ENCODE measurements around the gene PNKP. TPM values are rescaled to one million over a fixed set of nuclear protein-coding genes. Genes with fewer than 3 reads are reported as not detected.

Gene PNKP
- total RNA-seq, 1 donor from 2014 or later: 40.3 TPM

DNA sequence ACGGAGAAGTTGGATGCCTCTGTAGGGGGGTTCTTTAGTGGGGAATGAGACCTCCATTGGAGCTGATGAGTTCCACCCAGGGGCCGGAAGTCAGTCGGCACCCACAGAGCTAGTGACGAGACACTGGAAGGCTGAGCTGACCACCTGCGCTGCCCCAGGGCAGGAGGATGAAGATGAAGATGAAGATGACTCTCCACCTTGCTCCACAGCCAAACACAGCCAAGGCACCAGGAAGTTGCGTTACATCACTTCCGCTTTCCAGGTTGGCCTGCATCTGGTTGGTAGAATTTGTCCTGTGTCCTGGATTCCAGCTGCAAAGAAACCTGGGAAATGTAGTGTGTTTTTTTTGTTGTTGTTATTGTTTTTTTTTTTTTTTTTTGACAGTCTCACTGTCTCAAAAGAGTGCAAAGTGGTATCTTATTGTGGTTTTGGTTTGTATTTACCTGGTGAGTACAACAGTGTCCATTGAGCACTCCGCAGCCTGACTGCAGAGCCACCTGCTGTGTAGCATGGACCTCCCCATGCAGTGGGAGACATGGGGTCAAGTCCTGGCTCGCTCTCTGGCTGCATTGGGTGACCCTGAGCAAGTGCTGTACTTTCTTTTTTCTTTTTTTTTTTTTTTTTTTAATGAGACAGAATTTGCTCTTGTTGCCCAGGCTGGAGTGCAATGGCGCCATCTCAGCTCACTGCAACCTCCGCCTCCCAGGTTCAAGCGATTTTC lies 12.0 kb upstream of the PNKP start:
- no peak for TF ChIP-seq POLR2AphosphoS5 (IDR thresholded peaks at IDR 0.05; ENCODE audit: insufficient read depth in 1 of 2, low read depth in 1 of 2)
- no peak for TF ChIP-seq POLR2A (IDR thresholded peaks at IDR 0.05)
- Histone ChIP-seq H3K9me3 (no peaks in the 10 kb centered on the region), H3K4me1 (peaks cover 30% of the 10 kb centered on the region), H3K27ac (no peak overlapping the region), H3K36me3 (peaks cover 2 to 54% of the 10 kb centered on the region in 2 donors), H3K27me3 (no peaks in the 10 kb centered on the region), H3K4me3 (no peak overlapping the region)
- no peak for DNase-seq (ENCODE audit: extremely low spot score in 2 of 2)
- intact Hi-C loops (cut with DNase I): loop anchor here (5.0 kb wide), 1 partner anchor 112 kb away; the partner anchor contains the start of gene AP2A1

- Histone ChIP-seq H3K36me3 (peaks cover 0 to 49% of the 10 kb centered on the region in 2 donors), H3K4me3 (peak overlapping the region; percentile 80 to 98), H3K4me1 (peaks cover 32% of the 10 kb centered on the region), H3K27me3 (no peaks in the 10 kb centered on the region), H3K9me3 (no peaks in the 10 kb centered on the region), H3K27ac (peak overlapping the region; percentile 99)
- TF ChIP-seq, protein P1, sequence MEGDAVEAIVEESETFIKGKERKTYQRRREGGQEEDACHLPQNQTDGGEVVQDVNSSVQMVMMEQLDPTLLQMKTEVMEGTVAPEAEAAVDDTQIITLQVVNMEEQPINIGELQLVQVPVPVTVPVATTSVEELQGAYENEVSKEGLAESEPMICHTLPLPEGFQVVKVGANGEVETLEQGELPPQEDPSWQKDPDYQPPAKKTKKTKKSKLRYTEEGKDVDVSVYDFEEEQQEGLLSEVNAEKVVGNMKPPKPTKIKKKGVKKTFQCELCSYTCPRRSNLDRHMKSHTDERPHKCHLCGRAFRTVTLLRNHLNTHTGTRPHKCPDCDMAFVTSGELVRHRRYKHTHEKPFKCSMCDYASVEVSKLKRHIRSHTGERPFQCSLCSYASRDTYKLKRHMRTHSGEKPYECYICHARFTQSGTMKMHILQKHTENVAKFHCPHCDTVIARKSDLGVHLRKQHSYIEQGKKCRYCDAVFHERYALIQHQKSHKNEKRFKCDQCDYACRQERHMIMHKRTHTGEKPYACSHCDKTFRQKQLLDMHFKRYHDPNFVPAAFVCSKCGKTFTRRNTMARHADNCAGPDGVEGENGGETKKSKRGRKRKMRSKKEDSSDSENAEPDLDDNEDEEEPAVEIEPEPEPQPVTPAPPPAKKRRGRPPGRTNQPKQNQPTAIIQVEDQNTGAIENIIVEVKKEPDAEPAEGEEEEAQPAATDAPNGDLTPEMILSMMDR (IDR thresholded peaks at IDR 0.05): no peak
- no peak for TF ChIP-seq POLR2AphosphoS5 (IDR thresholded peaks at IDR 0.05; ENCODE audit: insufficient read depth in 1 of 2, low read depth in 1 of 2)
- TF ChIP-seq POLR2A (IDR thresholded peaks at IDR 0.05): no peak
- intact Hi-C loops (cut with DNase I): loop anchor here (5.0 kb wide), 1 partner anchor 111 kb away; the partner anchor contains the start of gene AP2A1
- no peak for DNase-seq (ENCODE audit: extremely low spot score in 2 of 2)
Observed at GRCh38 chr19:49878744-49879070, 11.3 kb upstream of the PNKP start.

DNA sequence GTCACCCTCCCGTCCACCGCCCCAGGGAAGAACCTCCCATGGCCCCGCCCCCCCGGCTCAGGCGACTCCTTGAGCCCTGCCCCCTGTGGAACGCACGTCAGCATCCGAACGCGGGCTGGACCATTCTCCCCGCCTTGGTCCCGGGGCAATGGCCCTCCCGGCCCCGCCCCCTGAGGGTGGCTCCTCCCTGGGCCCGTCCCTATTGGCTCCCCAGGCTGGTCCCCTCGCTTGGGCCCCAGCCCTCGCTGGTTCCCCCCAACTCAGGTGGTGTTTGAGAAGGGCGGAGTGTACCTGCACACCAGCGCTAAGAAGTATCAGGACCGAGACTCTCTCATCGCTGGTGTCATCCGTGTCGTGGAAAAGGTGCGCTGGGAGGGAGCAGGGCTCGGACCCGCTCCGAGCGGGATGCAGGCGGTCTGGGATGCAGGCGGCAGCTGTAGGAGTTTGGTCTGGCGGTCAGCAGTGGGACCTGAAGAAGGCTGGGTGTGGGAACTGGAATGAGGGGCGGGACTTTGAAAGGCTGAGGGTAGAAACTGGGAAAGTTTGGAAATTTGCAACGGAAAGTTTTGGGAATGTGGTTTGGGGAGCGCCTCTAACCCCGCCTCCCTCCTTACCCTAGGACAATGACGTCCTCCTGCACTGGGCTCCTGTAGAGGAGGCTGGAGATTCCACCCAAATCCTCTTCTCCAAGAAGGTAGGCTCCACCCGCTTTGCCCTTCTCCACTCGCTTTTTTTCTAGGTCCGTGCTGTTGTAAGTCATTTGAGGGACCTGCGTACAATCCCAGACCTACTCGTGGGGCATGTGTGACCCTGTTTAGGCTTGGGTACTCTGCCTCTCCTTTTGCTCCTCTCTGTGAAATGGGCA lies 10.7 kb upstream of the PNKP start:
- Histone ChIP-seq H3K4me1 (peaks cover 32% of the 10 kb centered on the region), H3K36me3 (peaks cover 0 to 43% of the 10 kb centered on the region in 2 donors), H3K4me3 (peak overlapping the region; percentile 80 to 98), H3K27ac (peak overlapping the region; percentile 99), H3K9me3 (no peaks in the 10 kb centered on the region), H3K27me3 (no peaks in the 10 kb centered on the region)
- TF ChIP-seq POLR2AphosphoS5 (IDR thresholded peaks at IDR 0.05; ENCODE audit: insufficient read depth in 1 of 2, low read depth in 1 of 2) (peak in 1 of 2 donors; percentile 56), POLR2A (IDR thresholded peaks at IDR 0.05) (peak in 1 of 2 donors; percentile 40)
- TF ChIP-seq, protein P1 (IDR thresholded peaks at IDR 0.05): no peak
- DNase-seq (ENCODE audit: extremely low spot score in 2 of 2): peak; percentile 98 to 99
- intact Hi-C loops (cut with DNase I): loop anchor here (5.0 kb wide), 1 partner anchor 111 kb away; the partner anchor contains the start of gene AP2A1

DNA sequence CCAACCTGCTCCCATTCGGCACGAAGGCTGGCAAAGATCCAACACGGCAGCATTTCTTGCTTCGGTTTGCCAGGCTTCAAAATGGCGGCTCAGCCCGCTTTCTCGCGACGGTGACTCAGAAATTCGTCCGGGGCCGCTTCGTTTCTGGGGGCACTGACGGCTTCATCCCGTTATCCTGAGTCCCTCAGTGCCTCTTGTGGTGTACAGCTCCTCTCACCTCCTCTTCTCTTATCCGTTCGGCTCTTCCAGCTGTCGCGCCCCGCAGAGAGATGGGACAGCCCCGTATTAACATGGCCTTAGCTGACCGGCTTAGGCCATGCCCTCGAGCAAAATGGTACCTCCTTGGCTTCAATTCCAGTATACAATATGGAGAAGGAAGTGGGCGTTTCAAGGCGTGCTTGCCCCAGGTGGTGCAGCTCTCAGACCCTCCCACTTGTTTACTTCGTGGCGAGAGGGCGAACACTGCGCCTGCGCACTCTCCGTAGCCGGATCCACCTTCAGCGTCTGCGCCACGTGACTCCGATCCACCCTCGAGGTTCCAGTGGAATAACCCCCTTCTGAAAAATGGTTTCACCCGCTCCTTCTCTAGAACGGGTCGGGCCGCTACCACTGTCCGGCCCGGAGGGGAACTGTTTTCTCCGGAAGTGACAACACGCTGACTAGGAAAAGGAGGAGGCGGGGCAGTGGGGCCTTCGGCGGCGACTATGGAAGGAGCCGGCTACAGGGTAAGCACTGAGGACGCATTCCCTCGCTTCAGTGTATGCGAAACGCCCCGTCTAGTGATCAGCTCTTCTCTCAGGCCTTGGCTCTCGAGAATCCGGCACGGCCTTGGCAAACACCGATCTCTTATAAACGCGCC lies 9.9 kb upstream of the PNKP start, which contains the start of the genes AKT1S1 and TBC1D17:
AKT1S1 (minus strand) TSS at position 336 of the 859 bp plus-strand sequence. CDS start 4,060 bp downstream, outside the sequence.
TBC1D17 (plus strand) TSS at position 683 of the 859 bp plus-strand sequence; CDS start at position 705, 22 bp downstream.
- H3K27me3 ChIP-seq: no peaks in the 10 kb centered on the region
- intact Hi-C loops (cut with DNase I): loop anchor here (5.0 kb wide), 1 partner anchor 110 kb away; the partner anchor contains the start of gene AP2A1
- H3K4me1 ChIP-seq: peaks cover 32% of the 10 kb centered on the region
- peak within 1 kb of the TSS; percentile 80 to 98 for H3K4me3 ChIP-seq
- DNase-seq (ENCODE audit: extremely low spot score in 2 of 2): peak; percentile 100
- TF ChIP-seq, protein P1 (IDR thresholded peaks at IDR 0.05): no peak
- TF ChIP-seq POLR2AphosphoS5 (IDR thresholded peaks at IDR 0.05; ENCODE audit: insufficient read depth in 1 of 2, low read depth in 1 of 2) (peak; percentile 96 to 97), POLR2A (IDR thresholded peaks at IDR 0.05) (peak in 1 of 2 donors; percentile 79)
- H3K36me3 ChIP-seq: peaks cover 0 to 34% of the 10 kb centered on the region in 2 donors
- H3K9me3 ChIP-seq: no peaks in the 10 kb centered on the region
- peak within 1 kb of the TSS; percentile 99 for H3K27ac ChIP-seq
